ENCODE measurements around the gene LRRC43.
"Not testable (repeated sequence)": the region's sequence is repeated elsewhere in the genome, so short reads cannot be mapped to it uniquely, and the experiment has no call there.

Gene LRRC43

DNA sequence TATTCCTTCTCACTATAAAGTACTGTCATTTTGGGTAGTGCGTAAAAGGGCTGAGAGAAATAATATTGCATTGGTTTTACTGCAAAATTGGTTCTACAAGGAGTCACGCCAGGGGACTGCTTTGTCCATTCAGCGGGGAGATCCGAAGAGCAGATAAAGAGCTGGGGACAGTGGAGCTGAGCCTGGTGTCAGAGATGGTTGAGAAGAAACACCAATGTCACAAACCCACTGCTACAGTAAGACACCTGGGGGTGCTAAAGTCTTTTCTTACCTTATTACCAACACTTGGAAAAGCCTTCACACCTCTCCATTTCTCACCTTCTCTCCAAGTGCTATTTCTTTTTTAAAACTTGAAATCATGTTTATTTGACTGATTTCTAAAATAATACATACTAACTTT lies 23.0 kb upstream of the LRRC43 start:
- DNase-seq, result no peak

- no peak for DNase-seq
These were observed 22.2 kb upstream of the LRRC43 start for GRCh38 chr12:122160761-122161160.

GRCh38 chr12:122161682-122162081 lies 21.2 kb upstream of the LRRC43 start:
- no peak for DNase-seq

DNA sequence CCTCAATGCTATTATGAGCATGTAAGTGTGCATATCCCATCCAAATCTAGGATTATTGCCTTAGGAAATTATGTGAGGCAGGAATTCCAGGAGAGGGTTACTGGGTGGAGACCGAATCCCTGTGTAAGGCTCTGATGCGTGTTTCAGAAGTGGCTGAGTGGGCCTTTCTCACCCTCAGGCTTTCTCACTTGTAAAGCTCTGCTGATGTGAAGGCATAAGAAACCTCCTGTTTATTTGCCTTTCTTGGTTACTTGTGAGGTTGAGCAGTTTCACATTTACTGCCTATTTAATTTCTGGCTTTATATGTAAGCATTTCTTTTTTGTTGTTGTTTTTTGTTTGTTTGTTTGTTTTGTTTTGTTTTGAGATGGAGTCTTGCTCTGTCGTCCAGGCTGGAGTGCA lies 19.9 kb upstream of the LRRC43 start:
- DNase-seq, result no peak

- peak in 1 of 2 donors; percentile 12 for DNase-seq
These were observed 16.2 kb upstream of the LRRC43 start for GRCh38 chr12:122166422-122167349.

GRCh38 chr12:122167356-122167925 lies 15.5 kb upstream of the LRRC43 start:
- DNase-seq, result no peak

DNA sequence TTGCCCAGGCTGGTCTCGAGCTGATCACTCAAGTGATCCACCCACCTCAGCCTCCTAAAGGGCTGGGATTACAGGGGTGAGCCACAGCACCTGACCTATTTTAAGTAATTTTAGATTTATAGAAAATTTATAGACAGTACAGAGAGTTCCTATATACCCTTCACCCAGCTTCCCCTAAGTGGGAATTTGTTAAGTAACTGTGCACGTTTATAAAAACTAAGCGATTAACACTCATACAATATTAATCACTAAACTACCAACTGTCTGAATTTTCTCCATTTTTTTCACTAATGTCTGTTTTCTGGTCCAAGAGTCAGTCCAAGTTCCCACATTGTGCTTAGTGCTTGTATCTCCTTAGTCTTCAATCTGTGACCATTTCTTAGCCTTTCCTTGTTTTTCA lies 14.4 kb upstream of the LRRC43 start:
- no peak for DNase-seq

DNA sequence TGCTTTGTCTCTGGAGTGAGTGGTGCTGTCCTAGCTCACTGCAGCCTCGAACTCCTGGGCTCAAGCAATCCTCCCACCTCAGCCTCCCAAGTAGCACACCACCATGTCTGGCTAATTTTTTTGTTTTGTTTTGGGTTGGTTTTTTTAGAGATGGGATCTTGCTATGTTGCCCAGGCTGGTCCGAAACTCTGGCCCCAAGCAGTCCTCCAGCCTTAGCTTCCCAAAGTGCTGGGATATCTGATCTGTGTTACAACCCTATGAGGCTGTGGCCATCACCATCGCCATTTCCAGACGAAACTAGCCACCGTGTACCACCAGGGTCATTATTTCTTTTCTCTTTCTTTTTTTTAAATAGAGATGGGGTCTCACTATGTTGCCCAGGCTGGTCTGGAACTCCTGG lies 11.5 kb upstream of the LRRC43 start:
- DNase-seq, result no peak

DNA sequence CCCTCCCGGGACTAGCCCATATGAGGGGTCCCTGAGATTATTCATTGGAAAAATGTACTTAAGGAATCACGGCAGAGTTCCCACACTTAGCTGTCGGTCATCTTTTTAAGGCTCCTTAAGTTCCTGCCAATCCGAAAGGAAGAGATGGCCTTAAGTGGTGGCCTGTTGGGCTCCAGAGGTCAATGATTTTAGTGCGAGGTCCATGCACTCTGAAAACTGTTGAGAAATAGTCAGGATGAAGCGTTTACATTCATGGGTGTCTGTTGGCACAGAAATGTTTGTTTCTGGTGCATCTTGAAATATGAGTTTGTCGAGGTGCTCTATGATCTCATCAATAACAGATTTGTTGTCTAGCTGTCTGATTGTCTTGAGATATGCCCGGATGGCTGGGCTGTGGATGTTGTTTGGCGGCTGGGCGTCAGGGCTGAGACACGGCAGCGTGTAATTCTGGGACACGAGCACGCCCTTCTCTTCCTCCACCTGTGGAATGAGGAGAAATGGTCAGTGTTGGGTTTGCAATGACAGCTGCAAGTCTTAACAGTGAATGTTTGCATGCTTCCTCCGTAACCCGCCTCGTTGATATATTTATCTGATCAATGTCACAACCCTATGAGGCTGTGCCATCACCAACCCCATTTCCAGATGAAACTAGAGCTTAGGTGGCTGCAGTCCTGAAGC lies 10.5 kb upstream of the LRRC43 start:
- no peak for DNase-seq

GRCh38 chr12:122174155-122174845 lies 8.6 kb upstream of the LRRC43 start, which contains the start of gene IL31:
IL31 (minus strand) TSS chr12:122174221; CDS start chr12:122174172, 49 bp downstream.
- DNase-seq, result no peak

DNA sequence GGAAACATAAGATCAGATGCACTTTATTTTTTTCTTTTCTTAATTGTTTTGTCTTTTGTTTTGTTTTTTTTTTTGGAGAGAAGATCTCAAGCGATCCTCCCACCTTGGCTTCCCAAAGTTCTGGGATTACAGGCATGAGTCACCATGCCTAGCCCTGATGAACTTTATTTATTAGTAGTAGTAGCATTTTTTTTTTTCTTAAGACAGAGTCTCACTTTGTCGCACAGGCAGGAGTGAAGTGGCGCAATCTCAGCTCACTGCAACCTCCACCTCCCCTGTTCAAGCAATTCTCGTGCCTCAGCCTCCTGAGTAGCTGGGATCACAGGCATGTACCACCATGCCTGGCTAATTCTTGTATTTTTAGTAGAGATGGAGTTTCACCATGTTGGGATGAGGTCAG lies 6.5 kb upstream of the LRRC43 start:
- not testable (repeated sequence) for DNase-seq

DNA sequence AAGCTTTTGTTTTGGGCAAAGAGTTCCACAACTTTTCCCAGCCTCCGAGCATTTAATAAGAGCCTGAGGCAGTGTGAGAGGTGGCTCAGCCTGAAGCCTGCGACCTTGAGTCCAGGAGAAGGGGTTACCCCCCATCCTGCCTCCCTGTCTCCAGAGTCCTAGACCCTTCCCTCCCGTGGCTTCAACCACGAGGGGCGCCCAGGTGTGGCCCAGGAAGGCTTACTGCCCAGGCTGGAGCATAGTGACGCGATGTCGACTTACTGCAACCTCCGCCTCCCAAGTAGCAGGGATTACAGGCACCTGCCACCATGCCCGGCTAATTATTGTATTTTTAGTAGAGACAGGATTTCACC lies 641 bp downstream of the LRRC43 start:
- no peak for DNase-seq

DNA sequence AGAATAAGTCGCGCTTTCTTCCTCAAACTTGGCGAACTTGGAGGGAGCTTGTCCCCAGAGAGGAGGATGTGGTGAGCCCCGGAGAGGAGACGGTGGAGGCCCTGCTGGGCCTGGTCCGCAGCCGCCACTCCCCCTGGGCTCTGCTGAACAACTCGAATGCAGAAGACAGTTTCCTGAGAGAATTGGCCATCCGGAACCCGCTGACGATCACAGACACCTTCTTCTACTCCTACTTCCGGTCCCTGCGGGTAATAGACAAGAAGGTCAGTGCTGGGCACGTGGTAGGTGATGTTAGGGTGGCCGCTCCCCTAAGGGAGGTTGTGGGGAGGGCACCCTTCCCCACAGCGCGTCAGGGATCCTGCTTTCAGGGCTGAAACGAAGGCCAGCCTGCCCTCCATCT lies 1.6 kb downstream of the LRRC43 start:
- no peak for DNase-seq

GRCh38 chr12:122185079-122185478 lies 2.2 kb downstream of the LRRC43 start:
- DNase-seq, result no peak

GRCh38 chr12:122185494-122186082 lies 2.7 kb downstream of the LRRC43 start:
- no peak for DNase-seq

- no peak for DNase-seq
These were observed 4.5 kb downstream of the LRRC43 start for GRCh38 chr12:122187466-122187865.

DNA sequence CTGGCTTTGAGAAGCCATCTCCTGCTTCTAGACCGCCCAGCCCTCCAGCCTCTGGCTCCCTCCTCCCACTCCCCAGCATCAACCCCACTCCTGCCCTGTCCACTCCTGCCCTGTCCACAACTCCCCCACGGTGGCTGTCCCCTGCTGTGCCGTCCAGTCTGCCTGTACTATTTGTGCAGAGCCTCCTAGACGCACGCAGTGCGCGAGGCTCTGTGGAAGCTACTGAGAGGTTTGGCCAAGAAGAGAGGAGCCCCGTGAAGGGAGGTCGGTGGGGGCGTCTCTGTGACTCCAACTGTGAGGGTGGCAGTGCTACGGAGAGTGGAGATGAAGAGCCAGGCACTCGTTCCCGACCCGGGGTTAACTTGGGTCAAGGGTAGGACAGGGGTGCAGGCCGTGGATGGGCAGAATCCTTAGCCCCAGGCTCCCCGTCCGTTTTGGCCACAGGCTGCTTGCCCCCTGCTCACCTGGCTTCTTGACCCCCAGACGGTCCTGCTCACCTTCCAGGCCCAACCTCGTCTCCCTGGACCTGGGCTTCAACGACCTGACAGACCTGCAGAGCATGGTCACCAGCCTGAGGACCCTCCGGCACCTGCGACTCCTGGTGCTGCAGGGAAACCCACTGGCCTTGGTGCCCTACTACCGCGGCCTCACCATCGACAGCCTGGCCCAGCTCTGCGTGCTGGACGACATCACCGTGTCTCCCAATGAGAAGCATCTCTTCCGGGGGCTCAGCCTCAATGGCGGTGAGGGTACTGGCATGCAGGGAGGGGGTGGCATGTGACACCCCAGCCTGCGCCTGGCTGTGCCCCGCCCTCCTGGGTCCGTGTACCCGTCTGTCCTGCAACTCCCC lies 6.9 kb downstream of the LRRC43 start:
- no peak for DNase-seq

- DNase-seq, result peak; percentile 57 to 59
These were observed 8.1 kb downstream of the LRRC43 start for GRCh38 chr12:122190842-122191668.

DNA sequence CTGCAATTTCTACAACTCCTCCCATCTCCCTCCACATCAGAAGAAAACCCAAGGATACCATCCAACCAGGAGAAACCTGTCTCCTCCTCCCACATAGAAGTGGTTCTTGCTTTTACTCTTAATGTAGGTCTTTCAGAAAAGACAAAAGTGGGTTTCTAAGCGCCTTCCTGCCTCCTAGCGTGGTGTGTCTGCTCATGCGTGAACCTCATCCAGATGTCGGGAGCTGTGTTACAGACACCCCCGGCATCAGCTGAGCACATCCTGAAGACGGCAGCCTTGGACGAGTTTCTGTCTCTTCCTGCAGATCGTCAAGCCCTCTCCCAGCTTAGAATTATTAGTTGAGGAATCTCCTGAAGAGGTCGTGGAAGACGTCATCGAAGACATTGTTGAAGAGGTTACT lies 9.5 kb downstream of the LRRC43 start:
- no peak for DNase-seq

DNA sequence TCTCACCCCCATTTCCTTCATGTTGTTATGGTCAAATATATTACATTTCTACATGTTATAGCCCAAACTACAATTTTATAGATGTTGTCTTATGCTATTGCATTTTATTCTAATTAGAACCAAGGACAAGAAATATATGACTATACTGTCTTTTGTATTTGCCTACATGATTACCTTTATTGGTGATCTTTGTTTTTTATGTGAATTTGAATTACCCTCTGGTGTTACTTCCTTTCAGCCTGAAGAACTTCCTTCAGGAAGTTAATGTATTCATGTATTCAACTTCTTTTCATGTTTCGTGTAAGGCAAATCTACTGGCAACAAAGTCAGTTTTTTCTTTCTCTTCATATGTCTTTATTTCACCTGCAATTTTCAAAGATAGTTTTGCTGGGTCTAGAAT lies 11.9 kb downstream of the LRRC43 start:
- DNase-seq, result no peak

DNA sequence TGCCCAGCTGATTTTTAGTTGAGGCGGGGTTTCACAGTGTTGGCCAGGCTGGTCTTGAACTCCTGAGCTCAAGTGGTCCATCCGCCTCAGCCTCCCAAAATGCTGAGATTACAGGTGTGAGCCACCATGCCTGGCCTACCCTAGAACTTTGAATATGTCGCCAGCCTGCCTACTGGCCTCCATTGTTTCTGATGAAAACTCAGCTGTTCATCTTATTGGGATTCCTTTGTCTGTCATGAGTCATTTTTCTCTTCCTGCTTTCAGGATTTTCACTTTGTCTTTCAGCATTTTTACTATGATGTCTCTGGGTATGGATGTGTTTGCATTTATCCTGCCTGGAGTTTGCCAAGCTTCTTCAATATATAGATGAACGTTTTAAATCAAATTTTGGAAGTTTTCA lies 12.5 kb downstream of the LRRC43 start:
- DNase-seq, result no peak

Measured in activated CD4-positive, alpha-beta T cell treated with anti-CD3 and anti-CD28 coated beads for 4 hours (primary cell).